Sigmoid colon (tissue), 4 donors: Measurements from ENCODE around the gene RYR3.

ENCODE experiments used
- CTCF ChIP-seq, 4 experiments: fragments of 450-650 bp in 3 of 4; fragments of 200-600 bp in 1 of 4; IDR thresholded peaks; one replicate each; pipeline ENCODE4 v1.5.1; 2016 to 2019; ENCODE audit warnings: antibody characterized with exemption in 4 of 4, mild to moderate bottlenecking in 3 of 4, moderate library complexity in 2 of 4
- POLR2AphosphoS5 ChIP-seq, 4 donors: sonication (generic); formaldehyde crosslinking; IDR thresholded peaks; one replicate each; pipeline ENCODE4 v1.6.1; 2017; ENCODE audit warnings: antibody characterized with exemption in 4 of 4

GRCh38 chr15:33831646-33832045 is 520.9 kb downstream of the RYR3 start:
- TF ChIP-seq CTCF (IDR thresholded peaks at IDR 0.05) (no peak), POLR2AphosphoS5 (IDR thresholded peaks at IDR 0.05) (no peak)
